OCI-LY1 (cell line): ENCODE results near the gene SLC24A3.

Source experiments
- H2AFZ ChIP-seq: fragments of 200-600 bp; sonication (generic), shearing (Covaris generic); 2 replicates; pipeline ENCODE4 v1.6.0; 2014; ENCODE audit warnings: antibody characterized with exemption, mild to moderate bottlenecking, low read length
- H3F3A ChIP-seq: fragments of 200-600 bp; sonication (generic), shearing (Covaris generic); 2 replicates; pipeline ENCODE4 v1.6.0; 2014; ENCODE audit warnings: mild to moderate bottlenecking, antibody characterized with exemption, low read length, moderate library complexity; ENCODE audit not compliant: insufficient read depth
- H3K27ac ChIP-seq: fragments of 200-600 bp; sonication (generic); 2 replicates; pipeline ENCODE4 v1.5.1; 2014; ENCODE audit warnings: low read length, mixed run types, mild to moderate bottlenecking, low read depth; ENCODE audit not compliant: poor library complexity, severe bottlenecking
- H3K27me3 ChIP-seq: fragments of 200-600 bp; sonication (generic); 2 replicates; pipeline ENCODE4 v1.6.0; 2014; ENCODE audit warnings: antibody characterized with exemption, mild to moderate bottlenecking, low read length, moderate library complexity; ENCODE audit not compliant: insufficient read depth
- H3K36me3 ChIP-seq: fragments of 200-600 bp; sonication (generic); 2 replicates; pipeline ENCODE4 v1.6.1; 2014; ENCODE audit warnings: mild to moderate bottlenecking, antibody characterized with exemption, low read length, moderate library complexity, mixed read lengths; ENCODE audit not compliant: insufficient read depth
- H3K4me1 ChIP-seq: fragments of 200-600 bp; sonication (generic); 2 replicates; pipeline ENCODE4 v1.5.1; 2014; ENCODE audit warnings: mild to moderate bottlenecking, low read length, moderate library complexity; ENCODE audit not compliant: insufficient read depth, severe bottlenecking
- H3K4me2 ChIP-seq: fragments of 200-600 bp; sonication (generic), shearing (Covaris generic); 2 replicates; pipeline ENCODE4 v1.6.1; 2014; ENCODE audit warnings: low read length
- H3K4me3 ChIP-seq: fragments of 200-600 bp; sonication (generic); 2 replicates; pipeline ENCODE4 v1.5.1; 2014; ENCODE audit warnings: low read length, low read depth, mild to moderate bottlenecking, mixed read lengths; ENCODE audit not compliant: poor library complexity, severe bottlenecking
- H3K79me2 ChIP-seq: fragments of 200-600 bp; shearing (Covaris generic); 2 replicates; pipeline ENCODE4 v1.6.1; 2016; ENCODE audit warnings: mixed run types, low read length, mixed read lengths; ENCODE audit not compliant: insufficient read depth
- H3K9ac ChIP-seq: fragments of 200-600 bp; sonication (generic), shearing (Covaris generic); 2 replicates; pipeline ENCODE4 v1.6.1; 2014; ENCODE audit warnings: mild to moderate bottlenecking, low read length, mixed read lengths
- H3K9me2 ChIP-seq: fragments of 200-600 bp; sonication (generic), shearing (Covaris generic); 2 replicates; pipeline ENCODE4 v1.6.1; 2014; ENCODE audit warnings: low read depth, mild to moderate bottlenecking, low read length, mixed read lengths
- H3K9me3 ChIP-seq: fragments of 200-600 bp; shearing (Covaris generic); 2 replicates; pipeline ENCODE4 v1.6.1; 2014; ENCODE audit warnings: low read length, mixed read lengths
- H4K20me1 ChIP-seq: fragments of 200-600 bp; sonication (generic), shearing (Covaris generic); 2 replicates; pipeline ENCODE4 v1.6.0; 2016; ENCODE audit warnings: mild to moderate bottlenecking, low read length; ENCODE audit not compliant: insufficient read depth
- EZH2 ChIP-seq: fragments of 200-600 bp; sonication (generic), shearing (Covaris generic); IDR thresholded peaks from 2 replicates; pipeline ENCODE4 v1.8.0; 2017; ENCODE audit warnings: borderline replicate concordance, mixed run types, mild to moderate bottlenecking, antibody characterized with exemption, low read length, moderate library complexity, mixed read lengths
- TF ChIP-seq, protein P1 (sequence below): fragments of 200-600 bp; sonication (generic), shearing (Covaris generic); IDR thresholded peaks from 2 replicates; pipeline ENCODE4 v1.5.1; 2017; ENCODE audit warnings: mild to moderate bottlenecking, antibody characterized with exemption, low read length, moderate library complexity, mixed read lengths

Gene SLC24A3

GRCh38 chr20:19256085-19256484, 43.6 kb downstream of the SLC24A3 start:
- no peak overlapping the region for H3K9ac ChIP-seq
- no peak overlapping the region for H2AFZ ChIP-seq
- no peaks in the 10 kb centered on the region for H3K79me2 ChIP-seq
- no peak overlapping the region for H3K27ac ChIP-seq
- H3K4me1 ChIP-seq = no peaks in the 10 kb centered on the region
- H4K20me1 ChIP-seq = no peaks in the 10 kb centered on the region
- no peaks in the 10 kb centered on the region for H3K9me3 ChIP-seq
- no peak overlapping the region for H3K4me2 ChIP-seq
- no peaks in the 10 kb centered on the region for H3F3A ChIP-seq
- no peak overlapping the region for H3K4me3 ChIP-seq
- TF ChIP-seq, protein P1, sequence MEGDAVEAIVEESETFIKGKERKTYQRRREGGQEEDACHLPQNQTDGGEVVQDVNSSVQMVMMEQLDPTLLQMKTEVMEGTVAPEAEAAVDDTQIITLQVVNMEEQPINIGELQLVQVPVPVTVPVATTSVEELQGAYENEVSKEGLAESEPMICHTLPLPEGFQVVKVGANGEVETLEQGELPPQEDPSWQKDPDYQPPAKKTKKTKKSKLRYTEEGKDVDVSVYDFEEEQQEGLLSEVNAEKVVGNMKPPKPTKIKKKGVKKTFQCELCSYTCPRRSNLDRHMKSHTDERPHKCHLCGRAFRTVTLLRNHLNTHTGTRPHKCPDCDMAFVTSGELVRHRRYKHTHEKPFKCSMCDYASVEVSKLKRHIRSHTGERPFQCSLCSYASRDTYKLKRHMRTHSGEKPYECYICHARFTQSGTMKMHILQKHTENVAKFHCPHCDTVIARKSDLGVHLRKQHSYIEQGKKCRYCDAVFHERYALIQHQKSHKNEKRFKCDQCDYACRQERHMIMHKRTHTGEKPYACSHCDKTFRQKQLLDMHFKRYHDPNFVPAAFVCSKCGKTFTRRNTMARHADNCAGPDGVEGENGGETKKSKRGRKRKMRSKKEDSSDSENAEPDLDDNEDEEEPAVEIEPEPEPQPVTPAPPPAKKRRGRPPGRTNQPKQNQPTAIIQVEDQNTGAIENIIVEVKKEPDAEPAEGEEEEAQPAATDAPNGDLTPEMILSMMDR = no peak
- TF ChIP-seq EZH2 = no peak
- no peaks in the 10 kb centered on the region for H3K27me3 ChIP-seq
- H3K9me2 ChIP-seq = no peaks in the 10 kb centered on the region
- H3K36me3 ChIP-seq = no peaks in the 10 kb centered on the region

- TF ChIP-seq EZH2 = no peak
- TF ChIP-seq, protein P1 = no peak
- no peak overlapping the region for H3K27ac ChIP-seq
- no peaks in the 10 kb centered on the region for H4K20me1 ChIP-seq
These were observed 44.6 kb downstream of the SLC24A3 start for GRCh38 chr20:19256906-19257595.

DNA sequence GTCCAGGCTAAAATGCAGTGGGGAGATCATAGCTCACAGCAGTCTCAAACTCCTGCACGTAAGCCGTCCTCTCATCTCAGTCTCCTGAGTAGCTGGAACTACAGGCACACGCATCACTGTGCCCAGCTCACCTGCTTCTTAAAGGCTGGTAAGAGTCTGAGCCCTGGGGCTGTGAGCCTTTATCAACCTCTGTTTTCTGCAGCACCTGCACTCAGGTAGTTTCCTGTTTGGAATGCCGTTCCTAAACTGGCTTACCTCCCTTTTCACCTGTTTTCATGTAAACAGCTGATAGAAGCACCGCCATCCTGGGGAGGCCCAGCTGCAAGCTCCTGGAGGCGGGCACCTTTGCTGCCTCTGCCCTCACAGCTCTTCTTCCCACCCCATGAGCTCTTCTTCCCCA, 45.4 kb downstream of the SLC24A3 start:
- Histone ChIP-seq H3K4me3 (no peak overlapping the region), H3K27me3 (no peaks in the 10 kb centered on the region), H3K27ac (no peak overlapping the region), H4K20me1 (no peaks in the 10 kb centered on the region), H3K9me3 (no peaks in the 10 kb centered on the region), H3F3A (no peaks in the 10 kb centered on the region), H3K9me2 (no peaks in the 10 kb centered on the region), H3K9ac (no peak overlapping the region), H3K4me2 (no peak overlapping the region), H2AFZ (no peak overlapping the region), H3K36me3 (no peaks in the 10 kb centered on the region), H3K4me1 (no peaks in the 10 kb centered on the region), H3K79me2 (no peaks in the 10 kb centered on the region)
- TF ChIP-seq EZH2 = no peak
- TF ChIP-seq, protein P1 = no peak

More at GRCh38 chr20:19256906-19257595, 44.6 kb downstream of the SLC24A3 start:
- H3K4me2 ChIP-seq = no peak overlapping the region
- no peak overlapping the region for H2AFZ ChIP-seq
- no peaks in the 10 kb centered on the region for H3K9me2 ChIP-seq
- H3F3A ChIP-seq = no peaks in the 10 kb centered on the region
- H3K9me3 ChIP-seq = no peaks in the 10 kb centered on the region
- no peaks in the 10 kb centered on the region for H3K79me2 ChIP-seq
- no peaks in the 10 kb centered on the region for H3K36me3 ChIP-seq
- H3K9ac ChIP-seq = no peak overlapping the region
- no peaks in the 10 kb centered on the region for H3K4me1 ChIP-seq
- H3K4me3 ChIP-seq = no peak overlapping the region
- no peaks in the 10 kb centered on the region for H3K27me3 ChIP-seq
